D721Med (cell line): ENCODE measurements around the gene BMERB1.

Source experiments
- DNase-seq: peaks from one replicate; pipeline ENCODE4 v3.0.0; 2011; ENCODE audit warnings: low spot score; ENCODE audit not compliant: insufficient read length
- FAIRE-seq: peaks from 2 replicates; lab custom pipeline; 2011; peaks lifted over from hg19 to GRCh38; lab: Jason Lieb, UNC
- TF ChIP-seq, protein P1 (sequence below): IDR thresholded peaks from 2 replicates; pipeline ENCODE4 v1.5.1; 2012; ENCODE audit warnings: mild to moderate bottlenecking, control low read depth; ENCODE audit not compliant: insufficient read depth; ENCODE audit errors: missing control alignments

Gene BMERB1

GRCh38 chr16:15507959-15508627 is 73.7 kb downstream of the BMERB1 start:
- no peak for DNase-seq
- TF ChIP-seq, protein P1, sequence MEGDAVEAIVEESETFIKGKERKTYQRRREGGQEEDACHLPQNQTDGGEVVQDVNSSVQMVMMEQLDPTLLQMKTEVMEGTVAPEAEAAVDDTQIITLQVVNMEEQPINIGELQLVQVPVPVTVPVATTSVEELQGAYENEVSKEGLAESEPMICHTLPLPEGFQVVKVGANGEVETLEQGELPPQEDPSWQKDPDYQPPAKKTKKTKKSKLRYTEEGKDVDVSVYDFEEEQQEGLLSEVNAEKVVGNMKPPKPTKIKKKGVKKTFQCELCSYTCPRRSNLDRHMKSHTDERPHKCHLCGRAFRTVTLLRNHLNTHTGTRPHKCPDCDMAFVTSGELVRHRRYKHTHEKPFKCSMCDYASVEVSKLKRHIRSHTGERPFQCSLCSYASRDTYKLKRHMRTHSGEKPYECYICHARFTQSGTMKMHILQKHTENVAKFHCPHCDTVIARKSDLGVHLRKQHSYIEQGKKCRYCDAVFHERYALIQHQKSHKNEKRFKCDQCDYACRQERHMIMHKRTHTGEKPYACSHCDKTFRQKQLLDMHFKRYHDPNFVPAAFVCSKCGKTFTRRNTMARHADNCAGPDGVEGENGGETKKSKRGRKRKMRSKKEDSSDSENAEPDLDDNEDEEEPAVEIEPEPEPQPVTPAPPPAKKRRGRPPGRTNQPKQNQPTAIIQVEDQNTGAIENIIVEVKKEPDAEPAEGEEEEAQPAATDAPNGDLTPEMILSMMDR, result no peak
- no peak for FAIRE-seq

- DNase-seq (no peak), FAIRE-seq (no peak)
- TF ChIP-seq, protein P1, result no peak
Observed at GRCh38 chr16:15509051-15509592, 74.7 kb downstream of the BMERB1 start.

- DNase-seq, result no peak
- FAIRE-seq, result no peak
- TF ChIP-seq, protein P1, result peak; percentile 23
Observed at GRCh38 chr16:15509593-15510535, 75.5 kb downstream of the BMERB1 start.

DNA sequence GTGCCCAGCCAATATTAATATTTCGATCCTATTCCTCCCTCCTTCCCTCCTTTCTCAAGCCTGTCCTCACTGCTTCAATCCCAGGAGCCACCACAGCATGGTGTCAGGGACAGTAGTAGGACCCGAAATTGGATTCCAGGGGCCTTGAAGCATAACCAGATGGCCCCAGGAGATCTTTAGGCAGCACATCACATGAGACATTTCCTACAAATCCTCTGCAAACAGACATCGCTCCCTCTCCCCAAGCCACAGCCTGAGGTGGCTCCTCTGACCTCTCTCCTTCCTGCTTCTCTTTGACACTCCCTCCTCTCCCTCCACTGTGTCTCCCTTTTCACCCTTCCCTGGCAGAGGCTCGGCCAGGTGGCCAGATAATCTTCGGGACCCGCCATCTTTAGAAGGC is 76.6 kb downstream of the BMERB1 start:
- TF ChIP-seq, protein P1, result no peak
- DNase-seq (no peak), FAIRE-seq (no peak)

- TF ChIP-seq, protein P1, result no peak
- no peak for FAIRE-seq
- no peak for DNase-seq
Observed at GRCh38 chr16:15511759-15512487, 77.5 kb downstream of the BMERB1 start.

GRCh38 chr16:15513156-15513555 is 78.8 kb downstream of the BMERB1 start:
- TF ChIP-seq, protein P1, result no peak
- no peak for DNase-seq
- FAIRE-seq, result no peak
